GM19240 (cell line): Measurements from ENCODE around the gene APEH.
A peak's percentile ranks its signal among the peaks of the same experiment; 100 is the strongest.

Experiments used
- DNase-seq: peaks from one replicate; pipeline ENCODE4 v3.0.0; 2011; ENCODE audit warnings: low spot score; ENCODE audit not compliant: insufficient read length

APEH gene

GRCh38 chr3:49712631-49713317 is 38.6 kb downstream of the APEH start:
- DNase-seq, result no peak

- no peak for DNase-seq
Measured at GRCh38 chr3:49713336-49714105, 39.4 kb downstream of the APEH start.

- no peak for DNase-seq
Measured at GRCh38 chr3:49714728-49715550, 40.8 kb downstream of the APEH start.

- DNase-seq, result no peak
Measured at GRCh38 chr3:49715611-49716121, 41.5 kb downstream of the APEH start.

GRCh38 chr3:49716169-49716568 is 42.0 kb downstream of the APEH start:
- DNase-seq, result no peak

- DNase-seq, result no peak
Measured at GRCh38 chr3:49716691-49717210, 42.6 kb downstream of the APEH start.

- DNase-seq, result no peak
Measured at GRCh38 chr3:49717211-49717958, 43.2 kb downstream of the APEH start.

GRCh38 chr3:49717959-49718857 is 44.1 kb downstream of the APEH start:
- no peak for DNase-seq

- DNase-seq, result no peak
Measured at GRCh38 chr3:49718858-49719213, 44.7 kb downstream of the APEH start.

- peak; percentile 88 for DNase-seq
Measured at GRCh38 chr3:49719214-49719884, 45.2 kb downstream of the APEH start, which contains the start of gene AMIGO3. Gene AMIGO3, minus strand, starts transcription at chr3:49719684. Its CDS starts 219 bp downstream, at chr3:49719465.

- no peak for DNase-seq
Measured at GRCh38 chr3:49720855-49721595, 46.9 kb downstream of the APEH start.

GRCh38 chr3:49721596-49721895 is 47.4 kb downstream of the APEH start:
- DNase-seq, result no peak

GRCh38 chr3:49721896-49722781 is 48.0 kb downstream of the APEH start:
- DNase-seq, result no peak

GRCh38 chr3:49722896-49723295 is 48.7 kb downstream of the APEH start:
- no peak for DNase-seq

- peak; percentile 56 for DNase-seq
Measured at GRCh38 chr3:49723296-49723627, 49.1 kb downstream of the APEH start.

- DNase-seq, result peak; percentile 98
Measured at GRCh38 chr3:49723628-49724551, 49.7 kb downstream of the APEH start, which contains the start of gene GMPPB. Gene GMPPB, minus strand, starts transcription at chr3:49723951. Its CDS starts 225 bp downstream, at chr3:49723726.

GRCh38 chr3:49724586-49724985 is 50.4 kb downstream of the APEH start:
- DNase-seq, result no peak
